GM23338 (cell line): ENCODE measurements around the gene PARD6A. TPM values are rescaled to one million over a fixed set of nuclear protein-coding genes. Genes with fewer than 3 reads are reported as not detected.

Source experiments
- ATAC-seq: fragments of 200-7000 bp; cut with Tn5 transposase; 3 replicates; pipeline ENCODE4 v1.9.1; 2020
- DNase-seq: peaks from one replicate; pipeline ENCODE4 v3.0.0-alpha.2; 2015; ENCODE audit warnings: low spot score
- H2AFZ ChIP-seq: fragments of 200-600 bp; sonication (generic); 2 replicates; pipeline ENCODE4 v1.8.0; 2016; ENCODE audit warnings: antibody characterized with exemption, mild to moderate bottlenecking, moderate library complexity
- H3F3A ChIP-seq: fragments of 200-600 bp; sonication (generic); replicated peaks from 2 replicates; pipeline ENCODE4 v1.8.0; 2017; ENCODE audit warnings: antibody characterized with exemption, mixed run types, low read depth
- H3K27ac ChIP-seq: fragments of 200-600 bp; sonication (generic); 2 replicates; pipeline ENCODE4 v1.6.1; 2016; ENCODE audit warnings: low read depth
- H3K27me3 ChIP-seq: fragments of 200-600 bp; sonication (generic); 2 replicates; pipeline ENCODE4 v1.8.0; 2016; ENCODE audit warnings: mild to moderate bottlenecking, mixed run types, moderate library complexity; ENCODE audit not compliant: insufficient read depth
- H3K36me3 ChIP-seq: fragments of 200-600 bp; sonication (generic); 2 replicates; pipeline ENCODE4 v1.8.0; 2016; ENCODE audit warnings: mild to moderate bottlenecking; ENCODE audit not compliant: insufficient read depth
- H3K4me1 ChIP-seq: fragments of 200-600 bp; sonication (generic); 2 replicates; pipeline ENCODE4 v1.8.0; 2016; ENCODE audit warnings: mild to moderate bottlenecking, moderate library complexity; ENCODE audit not compliant: insufficient read depth
- H3K4me2 ChIP-seq: fragments of 200-600 bp; sonication (generic); 2 replicates; pipeline ENCODE4 v1.7.1; 2017; ENCODE audit warnings: mixed run types
- H3K4me3 ChIP-seq: fragments of 200-600 bp; sonication (generic); 2 replicates; pipeline ENCODE4 v1.6.1; 2016; ENCODE audit warnings: mixed run types
- H3K79me2 ChIP-seq: fragments of 200-600 bp; sonication (generic); replicated peaks from 2 replicates; pipeline ENCODE4 v1.8.0; 2017; ENCODE audit warnings: mild to moderate bottlenecking; ENCODE audit not compliant: insufficient read depth
- H3K9me2 ChIP-seq: fragments of 200-600 bp; sonication (generic); 2 replicates; pipeline ENCODE4 v1.8.0; 2017; ENCODE audit not compliant: insufficient read depth
- H4K20me1 ChIP-seq: fragments of 200-600 bp; sonication (generic); replicated peaks from 2 replicates; pipeline ENCODE4 v1.8.0; 2017; ENCODE audit warnings: mild to moderate bottlenecking; ENCODE audit not compliant: insufficient read depth
- H3K27ac Mint-ChIP-seq: 2 replicates; pipeline ENCODE4 v1.8.0; 2020; ENCODE audit warnings: inconsistent platforms, mild to moderate bottlenecking, moderate library complexity, mixed read lengths
- H3K27me3 Mint-ChIP-seq: 3 replicates; pipeline ENCODE4 v1.8.0; 2022; ENCODE audit warnings: low read depth, mild to moderate bottlenecking, moderate library complexity, mixed read lengths, inconsistent platforms; ENCODE audit not compliant: insufficient read depth, poor library complexity
- H3K36me3 Mint-ChIP-seq: 3 replicates; pipeline ENCODE4 v1.8.0; 2021; ENCODE audit warnings: low read depth, mild to moderate bottlenecking, inconsistent platforms, moderate library complexity, mixed read lengths
- H3K4me1 Mint-ChIP-seq: 3 replicates; pipeline ENCODE4 v1.8.0; 2020; ENCODE audit warnings: mild to moderate bottlenecking, inconsistent platforms, mixed read lengths
- H3K4me3 Mint-ChIP-seq: 3 replicates; pipeline ENCODE4 v1.8.0; 2021; ENCODE audit warnings: moderate library complexity, mild to moderate bottlenecking, inconsistent platforms, mixed read lengths
- H3K9me3 Mint-ChIP-seq: 3 replicates; pipeline ENCODE4 v1.8.0; 2020; ENCODE audit warnings: moderate library complexity, mild to moderate bottlenecking, inconsistent platforms, mixed read lengths
- CREB1 ChIP-seq: fragments of 250-450 bp; sonication (Bioruptor Pico); IDR thresholded peaks from 2 replicates; pipeline ENCODE4 v1.5.0; 2020; ENCODE audit warnings: low read depth, mild to moderate bottlenecking, moderate library complexity
- EZH2phosphoT487 ChIP-seq: fragments of 200-600 bp; sonication (generic); IDR thresholded peaks from one replicate; pipeline ENCODE4 v1.8.1; 2018; ENCODE audit warnings: antibody characterized with exemption; ENCODE audit not compliant: unreplicated experiment
- JUNB ChIP-seq: IDR thresholded peaks from one replicate; pipeline ENCODE4 v1.6.1; 2016; ENCODE audit warnings: antibody characterized with exemption; ENCODE audit not compliant: unreplicated experiment
- POLR2AphosphoS5 ChIP-seq: IDR thresholded peaks from 2 replicates; pipeline ENCODE4 v1.6.1; 2016; ENCODE audit warnings: antibody characterized with exemption, low read depth
- STAT1 ChIP-seq: IDR thresholded peaks from one replicate; pipeline ENCODE4 v1.6.1; 2016; ENCODE audit warnings: antibody characterized with exemption; ENCODE audit not compliant: unreplicated experiment
- ZNF114 ChIP-seq: fragments of 250-450 bp; sonication (Bioruptor Pico); IDR thresholded peaks from 2 replicates; pipeline ENCODE4 v1.5.0; 2020; ENCODE audit warnings: mild to moderate bottlenecking, moderate library complexity
- ZNF331 ChIP-seq: fragments of 250-450 bp; sonication (Bioruptor Pico); IDR thresholded peaks from 2 replicates; pipeline ENCODE4 v1.5.0; 2020; ENCODE audit warnings: low read depth, mild to moderate bottlenecking, moderate library complexity
- ZNF462 ChIP-seq: fragments of 250-450 bp; sonication (Bioruptor Pico); IDR thresholded peaks from 2 replicates; pipeline ENCODE4 v1.5.0; 2020; ENCODE audit warnings: mild to moderate bottlenecking, moderate library complexity
- polyA plus RNA-seq: library from polyadenylated mRNA; unstranded; fragments of >200 nt; fragmentation: Nextera tagmentation; extraction: Ambion mirVana; gene quantifications from 2 replicates; pipeline ENCODE4 v1.2.1, GENCODE V29; 2016
- total RNA-seq: library from RNA; depleted of rRNA; stranded (reverse); fragments of >200 nt; shearing (Covaris generic); gene quantifications from 2 replicates; pipeline ENCODE4 v1.2.3, GENCODE V29; 2014
- TF ChIP-seq, protein P1 (sequence below): IDR thresholded peaks from 2 replicates; pipeline ENCODE4 v1.6.1; 2016; ENCODE audit warnings: antibody characterized with exemption
- TF ChIP-seq, protein P2 (sequence below): IDR thresholded peaks from one replicate; pipeline ENCODE4 v1.6.1; 2018; ENCODE audit warnings: antibody characterized with exemption; ENCODE audit not compliant: unreplicated experiment

PARD6A gene
- total and polyA plus RNA-seq, 2 experiments from 2014 or later: 11.1 to 15.7 TPM

GRCh38 chr16:67628216-67628615, 32.5 kb upstream of the PARD6A start:
- peaks cover 45% of the 10 kb centered on the region for H3K36me3 ChIP-seq

DNA sequence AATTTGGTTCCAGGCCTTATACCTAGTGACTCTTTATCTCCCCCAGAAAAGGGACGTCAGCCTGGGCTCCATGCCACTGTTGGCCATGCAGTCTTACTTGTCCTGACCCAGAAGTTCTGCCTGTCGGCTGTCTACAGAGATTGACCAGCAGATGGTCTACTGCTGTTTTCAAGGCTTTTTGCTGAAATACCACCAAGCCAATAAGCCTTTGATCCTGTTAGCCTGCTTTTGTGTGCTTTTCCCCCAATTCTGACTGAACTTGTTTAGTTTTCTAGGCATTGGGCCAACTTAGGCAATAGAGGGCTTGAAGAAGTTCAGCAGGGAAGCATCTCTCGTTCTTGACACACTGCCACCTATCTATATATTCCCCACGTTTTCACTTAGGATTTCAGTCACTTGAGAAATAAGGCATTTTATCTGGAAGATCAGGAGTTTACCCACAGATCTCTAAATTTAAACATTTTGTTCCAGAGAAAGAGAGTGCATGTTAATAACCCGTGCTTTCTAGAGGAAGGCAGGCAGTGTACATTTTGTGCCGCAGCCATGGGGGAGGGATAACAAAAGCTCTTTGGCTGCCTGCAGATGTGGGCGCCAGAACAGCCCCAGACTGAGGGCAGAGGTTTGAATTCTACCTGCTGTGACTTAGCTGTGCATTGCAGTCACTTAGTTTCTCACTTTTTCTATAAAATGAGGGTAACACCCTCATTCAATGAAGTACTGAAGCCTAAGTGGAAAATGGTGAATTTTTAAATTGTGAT, 28.2 kb upstream of the PARD6A start:
- H3K4me3 ChIP-seq: no peak overlapping the region
- peaks cover 45% of the 10 kb centered on the region for H3K36me3 ChIP-seq
- Mint-ChIP-seq H3K36me3 (peaks cover 73% of the 10 kb centered on the region), H3K9me3 (no peaks in the 10 kb centered on the region), H3K27me3 (peaks cover 2% of the 10 kb centered on the region), H3K4me1 (no peaks in the 10 kb centered on the region), H3K4me3 (no peak overlapping the region), H3K27ac (no peak overlapping the region)
- no peaks in the 10 kb centered on the region for H3K9me2 ChIP-seq
- no peak overlapping the region for H2AFZ ChIP-seq
- ATAC-seq (no peak), DNase-seq (no peak)
- H3K4me1 ChIP-seq: no peaks in the 10 kb centered on the region
- no peaks in the 10 kb centered on the region; the same call in 1 of the 2 replicates for H4K20me1 ChIP-seq
- no peaks in the 10 kb centered on the region for H3K27me3 ChIP-seq
- H3F3A ChIP-seq: peaks cover 3% of the 10 kb centered on the region; the same call in 1 of the 2 replicates
- no peak overlapping the region for H3K4me2 ChIP-seq
- H3K79me2 ChIP-seq: peaks cover 7% of the 10 kb centered on the region; the same call in 1 of the 2 replicates
- H3K27ac ChIP-seq: no peak overlapping the region
- TF ChIP-seq POLR2AphosphoS5 (no peak), STAT1 (no peak), ZNF331 (CRISPR knock-in tag) (no peak), EZH2phosphoT487 (no peak), ZNF462 (CRISPR knock-in tag) (no peak), JUNB (no peak)
- TF ChIP-seq, protein P1, sequence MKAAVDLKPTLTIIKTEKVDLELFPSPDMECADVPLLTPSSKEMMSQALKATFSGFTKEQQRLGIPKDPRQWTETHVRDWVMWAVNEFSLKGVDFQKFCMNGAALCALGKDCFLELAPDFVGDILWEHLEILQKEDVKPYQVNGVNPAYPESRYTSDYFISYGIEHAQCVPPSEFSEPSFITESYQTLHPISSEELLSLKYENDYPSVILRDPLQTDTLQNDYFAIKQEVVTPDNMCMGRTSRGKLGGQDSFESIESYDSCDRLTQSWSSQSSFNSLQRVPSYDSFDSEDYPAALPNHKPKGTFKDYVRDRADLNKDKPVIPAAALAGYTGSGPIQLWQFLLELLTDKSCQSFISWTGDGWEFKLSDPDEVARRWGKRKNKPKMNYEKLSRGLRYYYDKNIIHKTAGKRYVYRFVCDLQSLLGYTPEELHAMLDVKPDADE: no peak
- TF ChIP-seq, protein P2, sequence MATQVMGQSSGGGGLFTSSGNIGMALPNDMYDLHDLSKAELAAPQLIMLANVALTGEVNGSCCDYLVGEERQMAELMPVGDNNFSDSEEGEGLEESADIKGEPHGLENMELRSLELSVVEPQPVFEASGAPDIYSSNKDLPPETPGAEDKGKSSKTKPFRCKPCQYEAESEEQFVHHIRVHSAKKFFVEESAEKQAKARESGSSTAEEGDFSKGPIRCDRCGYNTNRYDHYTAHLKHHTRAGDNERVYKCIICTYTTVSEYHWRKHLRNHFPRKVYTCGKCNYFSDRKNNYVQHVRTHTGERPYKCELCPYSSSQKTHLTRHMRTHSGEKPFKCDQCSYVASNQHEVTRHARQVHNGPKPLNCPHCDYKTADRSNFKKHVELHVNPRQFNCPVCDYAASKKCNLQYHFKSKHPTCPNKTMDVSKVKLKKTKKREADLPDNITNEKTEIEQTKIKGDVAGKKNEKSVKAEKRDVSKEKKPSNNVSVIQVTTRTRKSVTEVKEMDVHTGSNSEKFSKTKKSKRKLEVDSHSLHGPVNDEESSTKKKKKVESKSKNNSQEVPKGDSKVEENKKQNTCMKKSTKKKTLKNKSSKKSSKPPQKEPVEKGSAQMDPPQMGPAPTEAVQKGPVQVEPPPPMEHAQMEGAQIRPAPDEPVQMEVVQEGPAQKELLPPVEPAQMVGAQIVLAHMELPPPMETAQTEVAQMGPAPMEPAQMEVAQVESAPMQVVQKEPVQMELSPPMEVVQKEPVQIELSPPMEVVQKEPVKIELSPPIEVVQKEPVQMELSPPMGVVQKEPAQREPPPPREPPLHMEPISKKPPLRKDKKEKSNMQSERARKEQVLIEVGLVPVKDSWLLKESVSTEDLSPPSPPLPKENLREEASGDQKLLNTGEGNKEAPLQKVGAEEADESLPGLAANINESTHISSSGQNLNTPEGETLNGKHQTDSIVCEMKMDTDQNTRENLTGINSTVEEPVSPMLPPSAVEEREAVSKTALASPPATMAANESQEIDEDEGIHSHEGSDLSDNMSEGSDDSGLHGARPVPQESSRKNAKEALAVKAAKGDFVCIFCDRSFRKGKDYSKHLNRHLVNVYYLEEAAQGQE: no peak

More at GRCh38 chr16:67628216-67628615, 32.5 kb upstream of the PARD6A start:
- Histone ChIP-seq H3K4me2 (no peak overlapping the region), H4K20me1 (no peaks in the 10 kb centered on the region; the same call in 1 of the 2 replicates), H3K9me2 (no peaks in the 10 kb centered on the region), H3K4me3 (no peak overlapping the region), H3K79me2 (peaks cover 7% of the 10 kb centered on the region; the same call in 1 of the 2 replicates), H3K4me1 (no peaks in the 10 kb centered on the region), H2AFZ (no peak overlapping the region), H3K27me3 (no peaks in the 10 kb centered on the region), H3K27ac (no peak overlapping the region), H3F3A (peaks cover 9% of the 10 kb centered on the region; the same call in 1 of the 2 replicates)
- Mint-ChIP-seq H3K36me3 (peaks cover 76% of the 10 kb centered on the region), H3K4me3 (no peak overlapping the region), H3K27me3 (peaks cover 2% of the 10 kb centered on the region), H3K4me1 (no peaks in the 10 kb centered on the region), H3K27ac (no peak overlapping the region), H3K9me3 (no peaks in the 10 kb centered on the region)
- no peak for ATAC-seq
- DNase-seq: no peak
- TF ChIP-seq POLR2AphosphoS5 (no peak), EZH2phosphoT487 (no peak), ZNF331 (CRISPR knock-in tag) (no peak), ZNF114 (CRISPR knock-in tag) (no peak), CREB1 (CRISPR knock-in tag) (no peak), JUNB (no peak), STAT1 (no peak)
